ENCODE data around the gene FRY.

The FRY gene

GRCh38 chr13:32028711-32029110 lies 2.9 kb upstream of the FRY start:
- ChIA-PET CTCF (no interaction called here), POLR2A (no interaction called here)
- DNase-seq (ENCODE audit: extremely low spot score), result no peak
- no peak for TF ChIP-seq ARNT (IDR thresholded peaks at IDR 0.05)
- TF ChIP-seq PKNOX1 (IDR thresholded peaks at IDR 0.05), result no peak
- TF ChIP-seq SP1 (IDR thresholded peaks at IDR 0.05), result no peak
- TF ChIP-seq FOXK2 (IDR thresholded peaks at IDR 0.05), result no peak

GRCh38 chr13:32029684-32030083 lies 1.9 kb upstream of the FRY start:
- TF ChIP-seq BHLHE40 (IDR thresholded peaks at IDR 0.05; ENCODE audit: borderline replicate concordance) (no peak), ARNT (IDR thresholded peaks at IDR 0.05) (no peak), SUZ12 (IDR thresholded peaks at IDR 0.05) (no peak), CTBP1 (IDR thresholded peaks at IDR 0.05; ENCODE audit: borderline replicate concordance) (no peak), LEF1 (IDR thresholded peaks at IDR 0.05; ENCODE audit: borderline replicate concordance) (no peak), ZNF384 (IDR thresholded peaks at IDR 0.05) (no peak), FOXK2 (IDR thresholded peaks at IDR 0.05) (no peak), HDGF (IDR thresholded peaks at IDR 0.05; ENCODE audit: borderline replicate concordance) (no peak), NFRKB (IDR thresholded peaks at IDR 0.05) (no peak), PKNOX1 (IDR thresholded peaks at IDR 0.05) (no peak), FOXM1 (IDR thresholded peaks at IDR 0.05; ENCODE audit: borderline replicate concordance) (no peak), L3MBTL2 (conservative IDR thresholded peaks at IDR 0.05) (no peak), SP1 (IDR thresholded peaks at IDR 0.05) (no peak), ELF4 (IDR thresholded peaks at IDR 0.05) (no peak), TARDBP (IDR thresholded peaks at IDR 0.05) (no peak), FOXA1 (IDR thresholded peaks at IDR 0.05) (no peak)
- CTCF ChIA-PET, result interaction anchor here (0.7 kb wide), 1 partner anchor 106 kb away, joined by 3 read pairs; no protein-coding TSS in a partner anchor

GRCh38 chr13:32031815-32032370 lies 319 bp downstream of the FRY start:
- DNase-seq (ENCODE audit: extremely low spot score), result no peak
- ChIA-PET CTCF (interaction anchor here (1.0 kb wide), 1 partner anchor 122 kb away, joined by 3 read pairs; no protein-coding TSS in a partner anchor), POLR2A (interaction anchor here (1.0 to 1.2 kb wide), 2 partner anchors 11 to 283 kb away, joined by 3 to 5 read pairs; partner anchors contain the start of genes BRCA2 and ZAR1L)
- TF ChIP-seq CTBP1 (IDR thresholded peaks at IDR 0.05; ENCODE audit: borderline replicate concordance), result no peak
- no peak for TF ChIP-seq NFRKB (IDR thresholded peaks at IDR 0.05)
- no peak for TF ChIP-seq ELF4 (IDR thresholded peaks at IDR 0.05)

More at GRCh38 chr13:32029684-32030083, 1.9 kb upstream of the FRY start:
- POLR2A ChIA-PET, result no interaction called here
- DNase-seq (ENCODE audit: extremely low spot score), result no peak

GRCh38 chr13:32032759-32033158 lies 1.2 kb downstream of the FRY start:
- ChIA-PET CTCF (no interaction called here), POLR2A (interaction anchor here (1.2 kb wide), 1 partner anchor 282 kb away, joined by 5 read pairs; the partner anchor contains the start of genes BRCA2 and ZAR1L)
- TF ChIP-seq TARDBP (IDR thresholded peaks at IDR 0.05) (no peak), ELF4 (IDR thresholded peaks at IDR 0.05) (no peak), FOXM1 (IDR thresholded peaks at IDR 0.05; ENCODE audit: borderline replicate concordance) (no peak), ARNT (IDR thresholded peaks at IDR 0.05) (no peak), FOXA1 (IDR thresholded peaks at IDR 0.05) (no peak), SP1 (IDR thresholded peaks at IDR 0.05) (no peak), L3MBTL2 (conservative IDR thresholded peaks at IDR 0.05) (no peak), FOXK2 (IDR thresholded peaks at IDR 0.05) (no peak), LEF1 (IDR thresholded peaks at IDR 0.05; ENCODE audit: borderline replicate concordance) (no peak), SUZ12 (IDR thresholded peaks at IDR 0.05) (no peak), PKNOX1 (IDR thresholded peaks at IDR 0.05) (no peak), HDGF (IDR thresholded peaks at IDR 0.05; ENCODE audit: borderline replicate concordance) (no peak), BHLHE40 (IDR thresholded peaks at IDR 0.05; ENCODE audit: borderline replicate concordance) (no peak)
- no peak for DNase-seq (ENCODE audit: extremely low spot score)

- ChIA-PET POLR2A (no interaction called here), CTCF (interaction anchor here (0.8 kb wide), 1 partner anchor 12 kb away, joined by 3 read pairs; no protein-coding TSS in a partner anchor)
- no peak for DNase-seq (ENCODE audit: extremely low spot score)
- TF ChIP-seq ARNT (IDR thresholded peaks at IDR 0.05) (no peak), PKNOX1 (IDR thresholded peaks at IDR 0.05) (no peak), HDGF (IDR thresholded peaks at IDR 0.05; ENCODE audit: borderline replicate concordance) (no peak), CTBP1 (IDR thresholded peaks at IDR 0.05; ENCODE audit: borderline replicate concordance) (no peak), BHLHE40 (IDR thresholded peaks at IDR 0.05; ENCODE audit: borderline replicate concordance) (no peak)
Observed at GRCh38 chr13:32033744-32034143, 2.2 kb downstream of the FRY start.

- DNase-seq (ENCODE audit: extremely low spot score), result no peak
- CTCF ChIA-PET, result no interaction called here
- TF ChIP-seq ARNT (IDR thresholded peaks at IDR 0.05), result no peak
- no peak for TF ChIP-seq SUZ12 (IDR thresholded peaks at IDR 0.05)
- POLR2A ChIA-PET, result no interaction called here
Observed at GRCh38 chr13:32035716-32036115, 4.1 kb downstream of the FRY start.
